Measurements from ENCODE around the gene LMX1A.

The LMX1A gene

GRCh38 chr1:165352442-165353293 lies 3.8 kb downstream of the LMX1A start:
- H3K36me3 Mint-ChIP-seq: no peaks in the 10 kb centered on the region
- no peak overlapping the region for H3K27ac Mint-ChIP-seq
- no peaks in the 10 kb centered on the region for H3K9me3 Mint-ChIP-seq (ENCODE audit: low read depth)
- H3K27me3 Mint-ChIP-seq: peaks cover 38% of the 10 kb centered on the region
- H3K4me3 Mint-ChIP-seq: no peak overlapping the region
- peaks cover 17% of the 10 kb centered on the region for H3K4me1 Mint-ChIP-seq (ENCODE audit: low read depth)

DNA sequence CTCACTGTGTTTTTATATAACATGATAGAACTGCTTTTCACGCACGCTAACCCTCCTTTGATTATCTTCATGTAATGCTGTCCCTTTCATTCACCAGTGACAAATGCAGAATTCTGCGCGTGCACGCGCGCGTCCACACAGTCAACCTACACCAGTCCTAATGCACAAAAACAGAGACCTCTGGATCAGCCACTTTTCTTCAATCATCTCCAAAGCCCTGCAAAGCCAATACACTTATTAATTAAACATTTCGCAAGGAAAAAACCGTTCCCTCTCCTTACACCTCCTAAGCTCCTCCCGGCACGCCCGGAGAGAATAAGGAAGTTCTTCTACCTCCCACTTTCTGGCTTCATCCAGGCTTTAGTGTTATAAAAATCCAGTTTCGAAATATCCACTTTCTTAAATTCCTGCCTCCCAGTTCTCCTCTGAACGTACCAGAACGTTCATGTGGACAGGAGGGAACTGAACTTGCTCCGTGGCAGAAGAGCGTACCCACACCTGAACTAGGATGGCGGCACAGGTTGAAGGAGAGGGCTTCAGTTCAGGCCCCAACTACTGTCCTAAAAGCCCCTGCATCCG lies 4.6 kb downstream of the LMX1A start:
- Mint-ChIP-seq H3K27ac (no peak overlapping the region), H3K9me3 (ENCODE audit: low read depth) (no peaks in the 10 kb centered on the region), H3K4me3 (no peak overlapping the region), H3K4me1 (ENCODE audit: low read depth) (peaks cover 17% of the 10 kb centered on the region), H3K27me3 (peaks cover 39% of the 10 kb centered on the region), H3K36me3 (no peaks in the 10 kb centered on the region)

GRCh38 chr1:165350840-165351239 lies 5.7 kb downstream of the LMX1A start:
- Mint-ChIP-seq H3K36me3 (no peaks in the 10 kb centered on the region), H3K27me3 (peaks cover 48% of the 10 kb centered on the region), H3K4me1 (ENCODE audit: low read depth) (peaks cover 17% of the 10 kb centered on the region), H3K4me3 (no peak overlapping the region), H3K9me3 (ENCODE audit: low read depth) (no peaks in the 10 kb centered on the region), H3K27ac (no peak overlapping the region)

- peaks cover 47% of the 10 kb centered on the region for H3K27me3 Mint-ChIP-seq
- H3K4me1 Mint-ChIP-seq (ENCODE audit: low read depth): no peaks in the 10 kb centered on the region
- no peak overlapping the region for H3K4me3 Mint-ChIP-seq
- H3K36me3 Mint-ChIP-seq: no peaks in the 10 kb centered on the region
- no peak overlapping the region for H3K27ac Mint-ChIP-seq
- no peaks in the 10 kb centered on the region for H3K9me3 Mint-ChIP-seq (ENCODE audit: low read depth)
Observed at GRCh38 chr1:165345502-165345901, 11.0 kb downstream of the LMX1A start.

DNA sequence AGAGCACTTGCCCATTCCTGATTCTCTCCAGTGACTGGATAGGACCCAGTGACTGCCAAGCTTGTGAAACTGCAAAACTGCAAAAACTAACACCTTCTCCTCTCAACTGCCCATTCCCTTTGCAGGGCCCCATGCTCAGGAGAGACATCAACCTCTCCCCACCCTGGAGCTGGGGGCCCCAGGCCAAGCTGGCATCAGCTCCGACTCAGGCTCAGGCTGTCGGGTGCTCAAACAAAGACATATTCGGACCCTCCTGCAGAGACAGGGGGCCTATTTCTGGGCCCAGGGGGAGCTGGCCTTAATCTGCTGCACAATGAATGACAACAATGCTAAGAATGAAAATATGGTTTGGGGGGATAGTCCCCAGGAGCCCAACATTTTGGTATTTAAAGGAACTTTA lies 11.8 kb downstream of the LMX1A start:
- Mint-ChIP-seq H3K4me1 (ENCODE audit: low read depth) (no peaks in the 10 kb centered on the region), H3K27me3 (peaks cover 46% of the 10 kb centered on the region)

GRCh38 chr1:165344198-165344597 lies 12.3 kb downstream of the LMX1A start:
- H3K9me3 Mint-ChIP-seq (ENCODE audit: low read depth): no peaks in the 10 kb centered on the region
- H3K27ac Mint-ChIP-seq: no peak overlapping the region
- no peaks in the 10 kb centered on the region for H3K36me3 Mint-ChIP-seq
- no peaks in the 10 kb centered on the region for H3K4me1 Mint-ChIP-seq (ENCODE audit: low read depth)
- H3K4me3 Mint-ChIP-seq: no peak overlapping the region
- H3K27me3 Mint-ChIP-seq: peaks cover 42% of the 10 kb centered on the region

More for the DNA sequence above, 11.8 kb downstream of the LMX1A start:
- Mint-ChIP-seq H3K4me3 (no peak overlapping the region), H3K27ac (no peak overlapping the region), H3K9me3 (ENCODE audit: low read depth) (no peaks in the 10 kb centered on the region), H3K36me3 (no peaks in the 10 kb centered on the region)

DNA sequence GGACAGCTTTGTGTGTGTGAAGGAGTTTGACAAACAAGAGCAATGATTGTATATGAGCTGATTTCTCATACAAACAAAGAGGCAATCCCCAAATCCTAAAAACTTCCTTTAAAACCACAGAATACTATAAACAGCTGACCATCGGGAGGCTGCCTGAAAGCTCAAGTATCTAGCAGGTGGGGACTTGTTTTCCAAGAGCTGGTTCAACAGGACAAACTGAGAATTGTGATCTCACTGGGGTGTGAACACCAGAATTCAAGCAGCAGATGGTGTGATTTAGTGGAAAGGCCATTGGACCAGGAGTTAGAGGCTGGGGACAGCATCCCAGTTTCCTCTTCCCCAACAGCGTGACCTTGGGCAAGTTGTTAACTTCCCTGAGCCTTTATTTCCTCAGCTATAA lies 13.9 kb downstream of the LMX1A start:
- Mint-ChIP-seq H3K27ac (no peak overlapping the region), H3K4me1 (ENCODE audit: low read depth) (no peaks in the 10 kb centered on the region), H3K4me3 (no peak overlapping the region), H3K27me3 (peaks cover 37% of the 10 kb centered on the region), H3K36me3 (no peaks in the 10 kb centered on the region), H3K9me3 (ENCODE audit: low read depth) (no peaks in the 10 kb centered on the region)

- peaks cover 33% of the 10 kb centered on the region for H3K27me3 Mint-ChIP-seq
- no peaks in the 10 kb centered on the region for H3K4me1 Mint-ChIP-seq (ENCODE audit: low read depth)
- no peak overlapping the region for H3K4me3 Mint-ChIP-seq
- no peak overlapping the region for H3K27ac Mint-ChIP-seq
- H3K9me3 Mint-ChIP-seq (ENCODE audit: low read depth): no peaks in the 10 kb centered on the region
- H3K36me3 Mint-ChIP-seq: no peaks in the 10 kb centered on the region
Observed at GRCh38 chr1:165342168-165342567, 14.3 kb downstream of the LMX1A start.

- Mint-ChIP-seq H3K4me3 (no peak overlapping the region), H3K4me1 (ENCODE audit: low read depth) (no peaks in the 10 kb centered on the region), H3K27me3 (peaks cover 19% of the 10 kb centered on the region), H3K27ac (no peak overlapping the region), H3K9me3 (ENCODE audit: low read depth) (no peaks in the 10 kb centered on the region), H3K36me3 (no peaks in the 10 kb centered on the region)
Observed at GRCh38 chr1:165339164-165339563, 17.4 kb downstream of the LMX1A start.

- no peak overlapping the region for H3K4me3 Mint-ChIP-seq
- H3K36me3 Mint-ChIP-seq: no peaks in the 10 kb centered on the region
- peaks cover 5% of the 10 kb centered on the region for H3K9me3 Mint-ChIP-seq (ENCODE audit: low read depth)
- no peak overlapping the region for H3K27ac Mint-ChIP-seq
- H3K4me1 Mint-ChIP-seq (ENCODE audit: low read depth): no peaks in the 10 kb centered on the region
- peaks cover 16% of the 10 kb centered on the region for H3K27me3 Mint-ChIP-seq
Observed at GRCh38 chr1:165330483-165330882, 26.0 kb downstream of the LMX1A start.

DNA sequence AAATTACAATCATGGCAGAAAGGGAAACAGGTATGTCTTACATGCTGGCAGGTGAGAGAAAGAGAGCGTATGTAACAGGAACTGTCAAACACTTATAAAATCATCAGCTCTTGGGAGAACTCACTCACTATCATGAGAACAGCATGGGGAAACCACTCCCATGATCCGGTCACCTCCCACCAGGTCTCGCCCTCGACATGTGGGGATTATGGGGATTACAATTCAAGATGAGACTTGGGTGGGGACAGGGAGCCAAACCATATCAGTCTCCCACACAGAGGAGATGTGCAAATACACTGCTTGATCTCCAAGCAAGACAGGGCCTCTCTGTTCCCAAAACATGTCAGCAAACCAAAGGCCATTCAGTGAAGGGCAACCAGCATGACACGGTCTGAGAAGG lies 27.4 kb downstream of the LMX1A start:
- Mint-ChIP-seq H3K36me3 (no peaks in the 10 kb centered on the region), H3K4me3 (no peak overlapping the region), H3K4me1 (ENCODE audit: low read depth) (no peaks in the 10 kb centered on the region), H3K27me3 (peaks cover 16% of the 10 kb centered on the region), H3K9me3 (ENCODE audit: low read depth) (peaks cover 5% of the 10 kb centered on the region), H3K27ac (no peak overlapping the region)

DNA sequence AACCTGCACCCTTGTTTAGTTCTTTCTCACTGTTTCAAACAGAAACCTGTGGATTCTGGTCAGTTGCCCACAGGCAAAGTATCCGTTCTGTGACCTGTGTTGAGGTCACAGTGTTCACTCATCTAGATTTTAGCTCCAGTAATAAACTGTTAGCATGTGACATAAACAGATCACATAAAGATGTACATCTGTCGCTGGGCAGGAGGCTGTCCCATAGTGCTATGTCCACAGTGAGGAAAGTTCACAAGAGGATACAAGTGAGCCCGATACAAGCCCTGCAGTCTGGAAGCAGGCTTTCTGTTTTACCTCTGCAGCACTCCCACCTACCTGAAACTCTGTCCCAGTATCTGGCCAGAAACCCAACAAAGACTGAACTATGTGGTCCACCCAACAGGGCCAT lies 28.4 kb downstream of the LMX1A start:
- Mint-ChIP-seq H3K27me3 (peaks cover 18% of the 10 kb centered on the region), H3K4me1 (ENCODE audit: low read depth) (no peaks in the 10 kb centered on the region), H3K4me3 (no peak overlapping the region), H3K36me3 (no peaks in the 10 kb centered on the region), H3K27ac (no peak overlapping the region), H3K9me3 (ENCODE audit: low read depth) (peaks cover 5% of the 10 kb centered on the region)

DNA sequence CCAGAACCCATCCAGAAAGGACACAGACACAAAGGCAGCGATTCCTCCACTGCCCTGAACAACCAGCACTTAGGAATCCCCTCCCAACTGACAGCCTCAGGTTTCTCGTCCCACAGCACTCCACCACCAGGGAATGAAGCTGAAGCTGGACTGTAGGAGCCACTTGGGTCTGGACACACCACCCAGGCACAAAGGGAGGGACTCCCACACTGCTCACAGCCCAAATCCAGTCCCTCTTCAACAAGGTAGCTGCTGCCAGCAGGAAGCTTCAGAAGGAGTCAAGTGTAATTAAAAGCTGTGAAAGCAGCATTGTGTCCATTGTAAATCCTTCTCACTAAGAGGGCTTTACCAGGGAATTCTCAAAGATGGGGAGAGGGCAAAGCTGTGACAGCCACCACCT lies 29.0 kb downstream of the LMX1A start:
- H3K9me3 Mint-ChIP-seq (ENCODE audit: low read depth): peaks cover 5% of the 10 kb centered on the region
- H3K4me1 Mint-ChIP-seq (ENCODE audit: low read depth): no peaks in the 10 kb centered on the region
- H3K27ac Mint-ChIP-seq: no peak overlapping the region
- H3K4me3 Mint-ChIP-seq: no peak overlapping the region
- no peaks in the 10 kb centered on the region for H3K36me3 Mint-ChIP-seq
- peaks cover 20% of the 10 kb centered on the region for H3K27me3 Mint-ChIP-seq

DNA sequence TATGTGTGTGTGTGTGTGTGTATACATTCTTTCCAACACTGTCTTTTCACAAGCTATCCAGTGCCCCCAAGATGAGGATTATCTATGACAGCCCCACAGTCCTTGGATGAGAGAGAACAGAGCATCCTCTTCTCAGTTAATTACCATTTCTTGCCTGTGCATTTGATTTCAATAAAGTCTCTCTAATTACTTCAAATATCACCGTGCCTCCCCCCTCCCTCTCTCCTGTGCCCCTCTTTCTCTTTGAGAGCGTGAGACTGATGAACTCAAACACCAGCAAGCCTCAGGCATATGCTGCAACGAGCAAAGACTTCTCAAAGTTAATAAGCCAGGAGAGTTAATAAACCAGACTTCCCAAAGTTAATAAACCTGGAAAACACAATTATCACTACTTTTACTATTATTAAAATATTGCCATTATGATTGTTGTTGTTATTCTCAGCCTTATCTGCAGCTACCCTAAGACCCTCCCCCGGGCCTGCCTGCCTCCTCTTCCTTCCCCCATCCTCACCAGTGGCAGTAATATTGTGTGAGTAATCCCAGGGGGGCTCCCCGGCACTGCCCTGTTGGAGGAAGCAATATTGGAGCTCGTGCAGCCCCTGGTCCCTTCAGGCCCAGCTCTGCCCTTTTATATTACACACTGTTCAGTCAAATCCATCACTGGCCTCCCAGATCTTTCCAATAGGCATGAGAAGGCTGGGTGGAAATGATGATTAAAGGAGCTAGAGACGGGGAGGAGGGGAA lies 30.9 kb downstream of the LMX1A start:
- peaks cover 5% of the 10 kb centered on the region for H3K9me3 Mint-ChIP-seq (ENCODE audit: low read depth)
- no peak overlapping the region for H3K27ac Mint-ChIP-seq
- H3K4me3 Mint-ChIP-seq: no peak overlapping the region
- H3K27me3 Mint-ChIP-seq: peaks cover 20% of the 10 kb centered on the region
- H3K4me1 Mint-ChIP-seq (ENCODE audit: low read depth): no peaks in the 10 kb centered on the region
- H3K36me3 Mint-ChIP-seq: no peaks in the 10 kb centered on the region

DNA sequence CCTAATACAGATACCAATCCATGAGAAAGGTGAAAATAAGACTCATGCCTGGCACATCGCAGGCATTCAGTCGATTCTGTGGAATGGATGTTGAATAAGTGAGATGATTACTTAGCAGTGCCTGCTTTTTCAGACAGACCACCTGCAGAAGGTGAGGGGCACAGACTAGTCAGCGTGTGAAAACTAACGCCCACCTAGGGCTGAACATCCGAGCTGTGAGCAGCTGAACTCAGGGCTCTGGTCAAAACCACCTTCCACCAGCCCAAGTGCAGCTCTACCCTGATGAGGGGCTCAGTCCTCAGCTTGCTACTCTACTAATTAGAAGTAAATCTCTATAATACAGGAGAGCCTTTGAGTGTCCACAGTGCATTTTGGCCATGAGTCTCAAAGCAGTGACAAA lies 32.5 kb downstream of the LMX1A start:
- Mint-ChIP-seq H3K27me3 (peaks cover 21% of the 10 kb centered on the region), H3K27ac (no peak overlapping the region), H3K36me3 (no peaks in the 10 kb centered on the region), H3K9me3 (ENCODE audit: low read depth) (peaks cover 5% of the 10 kb centered on the region), H3K4me1 (ENCODE audit: low read depth) (no peaks in the 10 kb centered on the region), H3K4me3 (no peak overlapping the region)
